GM18867 (cell line): ENCODE data around the gene NUBP1.
"Not testable (repeated sequence)": the region's sequence is repeated elsewhere in the genome, so short reads cannot be mapped to it uniquely, and the experiment has no call there.

ENCODE experiments used
- ATAC-seq: cut with Tn5 transposase; IDR thresholded peaks from one replicate; pipeline ENCODE4 v1.9.1; 2021; ENCODE audit warnings: mild to moderate bottlenecking, moderate library complexity; ENCODE audit not compliant: unreplicated experiment

Gene NUBP1

GRCh38 chr16:10750793-10751192 is 7.2 kb downstream of the NUBP1 start:
- ATAC-seq: no peak

GRCh38 chr16:10751291-10751697 is 7.7 kb downstream of the NUBP1 start:
- ATAC-seq: no peak

GRCh38 chr16:10752843-10753523 is 9.3 kb downstream of the NUBP1 start:
- no peak for ATAC-seq

GRCh38 chr16:10753670-10754069 is 10.0 kb downstream of the NUBP1 start:
- no peak for ATAC-seq

GRCh38 chr16:10754941-10755340 is 11.3 kb downstream of the NUBP1 start:
- no peak for ATAC-seq

- ATAC-seq: no peak
Observed at GRCh38 chr16:10756574-10756973, 12.9 kb downstream of the NUBP1 start.

GRCh38 chr16:10760858-10761257 is 17.2 kb downstream of the NUBP1 start:
- no peak for ATAC-seq

- ATAC-seq: no peak
Observed at GRCh38 chr16:10761373-10761772, 17.7 kb downstream of the NUBP1 start.

- ATAC-seq: no peak
Observed at GRCh38 chr16:10762336-10763016, 18.8 kb downstream of the NUBP1 start.

- ATAC-seq: no peak
Observed at GRCh38 chr16:10763456-10763855, 19.8 kb downstream of the NUBP1 start.

GRCh38 chr16:10765772-10766171 is 22.1 kb downstream of the NUBP1 start:
- peak; percentile 61 for ATAC-seq

- no peak for ATAC-seq
Observed at GRCh38 chr16:10767127-10767526, 23.5 kb downstream of the NUBP1 start.

GRCh38 chr16:10769381-10769780 is 25.7 kb downstream of the NUBP1 start:
- no peak for ATAC-seq

- no peak for ATAC-seq
Observed at GRCh38 chr16:10770907-10771306, 27.3 kb downstream of the NUBP1 start.

GRCh38 chr16:10776280-10776679 is 32.6 kb downstream of the NUBP1 start:
- peak; percentile 89 for ATAC-seq

- ATAC-seq: not testable (repeated sequence)
Observed at GRCh38 chr16:10776923-10777322, 33.3 kb downstream of the NUBP1 start.

GRCh38 chr16:10777356-10777755 is 33.7 kb downstream of the NUBP1 start:
- no peak for ATAC-seq

GRCh38 chr16:10779908-10780307 is 36.3 kb downstream of the NUBP1 start:
- ATAC-seq: not testable (repeated sequence)

GRCh38 chr16:10780628-10781027 is 37.0 kb downstream of the NUBP1 start:
- no peak for ATAC-seq

GRCh38 chr16:10782628-10783027 is 39.0 kb downstream of the NUBP1 start:
- ATAC-seq: no peak

- no peak for ATAC-seq
Observed at GRCh38 chr16:10787304-10787703, 43.7 kb downstream of the NUBP1 start.

- not testable (repeated sequence) for ATAC-seq
Observed at GRCh38 chr16:10788630-10789029, 45.0 kb downstream of the NUBP1 start.

- peak; percentile 46 for ATAC-seq
Observed at GRCh38 chr16:10791048-10791447, 47.4 kb downstream of the NUBP1 start.
